GM12892 (cell line): ENCODE measurements around the gene TSBP1.

Experiments used
- POLR2AphosphoS5 ChIP-seq: IDR thresholded peaks from 2 replicates; pipeline ENCODE4 v1.6.1; 2011; ENCODE audit warnings: low read depth, low read length, control low read depth
- TAF1 ChIP-seq: IDR thresholded peaks from 2 replicates; pipeline ENCODE4 v1.6.1; 2011; ENCODE audit warnings: low read depth, mild to moderate bottlenecking, control low read depth, low read length, borderline replicate concordance

DNA sequence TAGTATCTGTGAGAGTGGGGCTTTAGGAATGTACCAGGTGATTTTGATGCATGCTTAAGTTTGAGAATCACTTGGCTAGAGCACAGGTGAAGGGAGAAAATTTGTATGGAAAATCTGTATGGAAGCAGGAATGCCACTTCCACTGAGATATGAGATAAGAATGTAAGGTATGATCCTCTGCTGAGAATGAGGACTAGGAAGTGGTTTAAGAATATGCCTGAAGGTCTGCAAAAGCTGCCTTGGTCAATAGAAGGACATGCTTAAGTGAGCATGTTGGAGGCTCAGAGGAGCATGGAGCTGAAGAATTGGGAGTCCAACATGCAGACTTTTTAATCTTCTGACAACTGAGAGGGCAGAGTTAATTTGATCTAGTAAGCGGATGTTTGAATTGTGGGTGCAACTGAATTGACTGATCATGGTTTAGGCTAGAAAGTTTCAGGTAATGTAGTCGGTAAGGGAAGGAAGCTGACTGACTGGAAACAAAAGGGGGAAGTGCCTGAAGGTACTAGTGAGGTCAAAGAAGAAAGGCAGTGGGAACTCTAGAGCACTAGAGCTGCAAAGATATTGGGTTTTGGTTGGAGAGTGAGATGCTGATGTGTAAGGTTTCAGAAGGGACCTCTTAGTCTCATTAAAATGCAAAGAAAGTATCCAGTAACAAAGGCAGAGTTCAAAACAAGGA is 119.2 kb downstream of the TSBP1 start:
- no peak for TF ChIP-seq POLR2AphosphoS5
- TF ChIP-seq TAF1 = no peak
